Endometrium (tissue), 2 donors: ENCODE results near the gene RANBP10.
"Not testable (repeated sequence)": the region's sequence is repeated elsewhere in the genome, so short reads cannot be mapped to it uniquely, and the experiment has no call there.

Experiments
- FAIRE-seq: peaks from 2 replicates; lab custom pipeline; 2012; peaks lifted over from hg19 to GRCh38; lab: Jason Lieb, UNC
- donor health status: control.
- donor health status: control.

The RANBP10 gene

DNA sequence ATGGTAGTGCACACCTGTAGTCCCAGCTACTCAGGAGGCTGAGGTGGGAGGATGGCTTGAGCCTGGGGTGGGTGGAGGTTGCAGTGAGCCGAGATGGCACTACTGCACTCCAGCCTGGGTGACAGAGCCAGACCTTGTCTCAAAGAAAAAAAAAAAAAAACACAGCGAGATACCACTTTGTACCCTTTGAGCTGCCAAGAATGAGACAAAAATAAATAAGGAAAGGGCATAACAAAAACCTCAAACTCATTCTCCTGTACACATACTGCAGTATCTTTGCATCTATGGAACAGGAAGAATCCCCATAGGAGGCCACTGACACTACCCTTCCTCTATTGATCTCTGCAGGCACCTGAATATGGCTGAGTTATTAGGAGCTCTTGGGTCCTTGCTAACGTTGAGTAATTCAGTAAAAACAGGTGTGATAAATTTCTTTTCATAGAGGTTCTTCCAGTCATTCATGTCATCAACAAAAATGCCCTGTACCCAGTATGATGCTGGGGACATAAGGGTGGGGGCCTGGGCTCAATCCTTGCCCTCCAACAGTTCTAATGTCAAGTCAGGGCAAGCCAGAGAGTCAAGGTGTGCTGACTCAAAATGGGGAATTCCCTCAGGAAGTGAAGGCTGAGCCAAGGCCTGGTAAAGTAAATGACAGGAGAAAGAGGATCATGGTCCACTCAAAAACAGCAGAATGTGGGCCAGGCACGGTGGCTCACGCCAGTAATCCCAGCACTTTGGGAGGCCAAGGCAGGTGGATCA is 26.9 kb downstream of the RANBP10 start:
- FAIRE-seq: no peak

DNA sequence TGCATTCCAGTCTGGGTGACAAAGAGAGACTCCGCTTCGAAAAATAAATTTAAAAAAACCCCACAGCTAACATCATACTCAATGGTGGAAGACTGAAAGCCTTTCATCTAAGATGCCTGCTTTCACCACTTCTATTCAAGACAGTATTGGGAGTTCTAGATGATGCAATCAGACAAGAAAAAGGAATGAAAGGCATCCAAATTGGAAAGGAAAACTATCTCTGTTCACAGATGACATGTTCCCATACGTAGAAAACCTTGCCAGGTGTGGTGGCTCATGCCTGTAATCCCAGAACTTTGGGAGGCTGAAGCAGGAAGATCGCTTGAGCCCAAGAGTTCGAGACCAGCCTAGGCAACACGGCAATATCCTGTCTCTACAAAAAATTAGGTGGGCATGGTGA is 31.1 kb downstream of the RANBP10 start:
- FAIRE-seq: no peak

DNA sequence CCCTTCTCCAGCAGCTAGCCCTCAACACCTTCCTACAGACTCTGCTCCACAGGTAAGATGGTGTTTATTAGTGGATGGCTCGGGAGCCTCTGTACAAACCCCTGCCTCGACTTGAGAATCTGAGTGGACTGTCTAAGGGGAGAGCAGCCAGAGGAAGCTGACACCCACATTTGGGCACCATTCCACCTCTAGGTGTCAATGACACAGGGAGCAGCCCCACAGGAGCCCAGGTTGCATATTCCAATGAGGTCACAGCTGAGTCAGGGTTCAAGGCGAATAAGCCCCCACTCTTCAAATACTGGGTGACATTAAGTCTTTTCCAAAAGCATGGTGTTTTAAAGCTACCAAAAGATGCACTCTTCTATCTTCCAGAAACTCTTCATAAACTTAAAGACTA is 31.9 kb downstream of the RANBP10 start:
- FAIRE-seq: no peak

GRCh38 chr16:67773569-67774456 is 32.5 kb downstream of the RANBP10 start:
- no peak for FAIRE-seq

- no peak for FAIRE-seq
Measured at GRCh38 chr16:67773099-67773498, 33.3 kb downstream of the RANBP10 start.

DNA sequence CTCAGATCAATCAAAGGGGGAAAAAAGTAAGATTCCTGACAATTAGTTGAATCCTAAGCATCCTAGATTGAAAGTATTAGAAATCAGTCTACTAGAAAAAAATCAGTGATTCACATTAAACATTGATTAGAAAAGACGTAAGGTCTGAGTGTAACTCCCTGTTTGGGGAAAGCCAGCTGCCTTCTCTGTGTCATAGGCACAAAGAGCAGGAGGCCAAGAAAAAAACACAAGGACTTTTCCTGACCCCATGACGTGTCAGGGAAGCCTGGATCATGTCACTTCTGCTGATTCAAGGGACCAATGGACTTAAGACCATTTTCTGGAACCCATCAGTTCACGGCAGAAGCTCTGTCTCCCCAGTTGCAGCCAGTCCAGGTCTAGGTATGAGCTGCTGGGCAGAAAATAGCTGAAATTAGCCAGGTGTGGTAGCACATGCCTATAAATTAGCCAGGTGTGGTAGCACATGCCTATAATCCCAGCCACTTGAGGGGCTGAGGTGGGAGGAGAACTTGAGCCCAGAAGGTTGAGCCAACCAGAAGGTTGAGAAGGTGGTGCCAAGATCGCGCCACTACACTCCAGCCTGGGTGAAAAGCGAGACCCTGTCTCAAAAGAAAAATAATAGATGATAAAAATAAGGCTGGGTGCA is 35.9 kb downstream of the RANBP10 start:
- no peak for FAIRE-seq

DNA sequence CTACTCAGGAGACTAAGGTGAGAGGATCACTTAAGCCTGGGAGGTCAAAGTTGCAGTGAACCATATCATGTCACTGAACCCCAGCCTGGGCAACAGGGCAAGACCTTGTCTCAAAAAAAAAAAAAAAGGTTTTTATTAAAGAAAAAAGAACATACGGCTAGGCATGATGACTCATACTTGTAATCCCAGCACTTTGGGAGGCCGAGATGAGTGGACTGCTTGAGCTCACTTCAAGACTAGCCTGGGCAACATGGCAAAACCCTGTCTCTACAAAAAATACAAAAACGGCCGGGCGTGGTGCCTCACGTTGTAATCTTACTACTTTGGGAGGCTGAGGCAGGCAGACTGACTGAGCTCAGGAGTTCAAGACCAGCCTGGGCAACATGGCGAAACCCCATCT is 38.4 kb downstream of the RANBP10 start:
- FAIRE-seq: no peak

- FAIRE-seq: no peak
Measured at GRCh38 chr16:67766291-67766690, 40.1 kb downstream of the RANBP10 start.

DNA sequence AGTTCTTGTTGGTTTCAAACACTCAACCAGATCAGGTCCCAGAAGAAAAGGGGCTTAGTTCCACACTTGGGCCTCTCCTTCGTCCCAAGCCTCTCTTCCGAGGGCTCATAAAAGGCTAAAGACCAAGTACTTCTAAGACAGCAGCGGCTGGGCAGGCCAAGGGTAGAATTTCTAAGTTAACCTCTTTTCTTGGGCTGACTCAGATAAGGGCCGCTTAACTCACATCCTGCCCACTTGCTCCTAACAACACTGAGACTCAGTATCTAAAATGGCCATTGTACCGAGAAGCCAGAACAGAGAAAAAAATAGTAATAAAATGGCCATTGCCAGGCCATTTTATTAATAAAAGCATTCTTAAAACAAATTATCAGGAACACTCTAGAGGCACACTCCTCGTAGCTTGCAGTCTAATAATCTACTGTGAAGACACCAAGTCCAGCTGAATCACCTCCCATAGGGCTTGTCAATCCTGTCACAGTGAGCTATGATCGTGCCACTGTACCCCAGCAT is 42.1 kb downstream of the RANBP10 start:
- no peak for FAIRE-seq

DNA sequence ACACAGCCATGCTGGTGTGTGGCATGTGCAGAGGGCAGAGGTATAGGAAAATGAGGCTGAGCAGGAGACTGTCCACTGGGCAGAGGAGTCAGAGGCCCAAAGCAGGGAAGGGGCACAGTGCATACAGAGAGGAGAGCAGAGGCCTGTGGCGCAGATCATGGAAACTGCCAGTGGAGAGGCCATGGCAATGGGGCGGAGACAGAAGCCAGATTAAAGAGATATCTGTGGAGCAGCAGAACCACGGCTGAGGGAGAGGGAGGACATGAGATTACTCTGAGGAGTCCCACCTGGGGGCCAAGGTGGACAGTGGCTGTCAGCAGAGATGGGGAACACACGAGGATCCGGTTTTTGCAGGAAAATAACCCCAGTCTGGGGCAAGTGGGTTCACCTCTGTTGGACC is 43.3 kb downstream of the RANBP10 start:
- FAIRE-seq: no peak

- no peak for FAIRE-seq
Measured at GRCh38 chr16:67762385-67762784, 44.0 kb downstream of the RANBP10 start.

GRCh38 chr16:67761924-67762323 is 44.4 kb downstream of the RANBP10 start:
- FAIRE-seq: no peak

DNA sequence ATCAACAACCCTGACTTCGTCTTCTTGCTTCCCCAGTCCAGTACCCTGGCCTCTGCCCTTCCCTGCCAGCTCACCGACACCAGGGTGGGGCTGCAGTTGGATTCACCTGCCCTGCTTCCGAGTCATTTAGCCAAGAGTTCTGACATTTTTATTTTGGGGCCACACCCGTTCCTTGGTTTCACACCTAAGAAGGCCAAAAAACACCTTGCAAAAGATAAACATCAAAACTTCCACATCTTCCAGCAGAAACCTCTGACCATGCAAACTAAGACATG is 45.5 kb downstream of the RANBP10 start:
- FAIRE-seq: no peak

GRCh38 chr16:67760206-67760955 is 46.0 kb downstream of the RANBP10 start:
- no peak for FAIRE-seq

GRCh38 chr16:67758966-67759365 is 47.4 kb downstream of the RANBP10 start:
- no peak for FAIRE-seq

GRCh38 chr16:67758006-67758405 is 48.4 kb downstream of the RANBP10 start:
- no peak for FAIRE-seq

GRCh38 chr16:67752641-67753040 is 53.7 kb downstream of the RANBP10 start:
- FAIRE-seq: no peak

DNA sequence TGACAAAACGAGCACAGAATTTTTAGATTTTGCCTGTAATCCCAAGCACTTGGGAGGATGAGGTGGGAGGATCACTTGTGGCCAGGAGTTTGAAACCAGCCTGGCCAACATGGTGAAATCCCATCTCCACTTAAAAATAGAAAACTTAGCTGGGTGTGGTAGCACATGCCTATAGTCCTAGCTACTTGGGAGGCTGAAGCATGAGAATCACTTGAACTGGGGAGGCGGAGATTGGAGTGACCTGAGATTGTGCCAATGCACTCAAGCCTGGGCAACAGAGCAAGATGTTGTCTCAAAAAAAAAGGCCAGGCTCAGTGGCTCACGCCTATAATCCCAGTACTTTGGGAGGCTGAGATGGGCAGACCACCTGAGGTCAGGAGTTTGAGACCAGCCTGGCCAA is 55.0 kb downstream of the RANBP10 start:
- not testable (repeated sequence) for FAIRE-seq

- FAIRE-seq: no peak
Measured at GRCh38 chr16:67750466-67750865, 55.9 kb downstream of the RANBP10 start.

DNA sequence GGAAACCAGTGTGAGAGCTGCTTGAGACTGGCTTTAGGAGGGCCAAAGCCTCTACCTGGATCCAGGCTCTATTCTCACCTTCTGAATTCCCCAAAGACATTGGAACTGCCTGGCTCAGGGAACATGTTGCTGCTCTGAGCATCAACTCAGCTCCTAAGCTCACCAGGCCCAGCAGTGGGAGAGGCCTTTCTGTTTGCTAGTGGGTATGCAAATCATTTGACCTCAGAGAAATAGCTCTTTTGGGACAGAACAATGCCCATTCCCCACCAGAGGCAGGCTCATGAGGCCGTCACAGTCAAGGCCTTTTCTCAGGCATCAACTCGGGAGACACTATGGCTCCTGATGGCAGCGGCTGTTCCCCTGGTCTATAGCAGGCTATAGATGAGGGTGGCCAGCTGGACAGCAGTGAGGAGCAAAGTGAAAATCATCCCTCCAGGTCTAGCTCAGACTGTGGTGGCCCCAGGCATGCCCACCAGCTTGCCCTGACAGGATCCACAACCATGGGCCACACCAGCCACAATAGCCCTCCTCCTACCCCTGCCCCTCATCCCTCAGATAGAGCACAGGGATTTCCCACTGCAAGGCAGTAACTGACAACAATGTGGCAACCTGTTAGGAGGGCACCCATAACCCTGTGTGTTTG is 56.8 kb downstream of the RANBP10 start:
- FAIRE-seq: no peak

DNA sequence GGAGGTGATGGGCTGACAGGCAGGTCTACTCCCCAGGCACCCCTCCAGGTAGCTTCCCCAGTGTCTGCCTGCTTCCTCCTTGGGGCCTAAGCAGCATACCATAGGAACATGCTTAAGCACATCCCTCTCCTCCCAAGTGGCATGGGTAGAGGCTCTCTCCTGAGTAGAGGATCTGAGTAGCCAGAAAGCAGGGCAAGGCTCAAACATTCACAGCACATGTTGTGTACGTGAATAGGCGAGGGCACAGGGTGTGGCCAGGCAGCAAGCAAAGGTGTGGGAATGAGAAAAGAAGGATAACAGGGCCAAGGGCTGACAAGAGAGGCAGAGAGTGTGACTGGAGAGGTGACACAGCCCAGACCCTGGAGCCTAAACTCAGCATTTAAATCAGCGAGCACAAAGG is 57.5 kb downstream of the RANBP10 start:
- no peak for FAIRE-seq

GRCh38 chr16:67746846-67747245 is 59.5 kb downstream of the RANBP10 start:
- FAIRE-seq: no peak
